ENCODE measurements around the gene PLA2G2C.

GRCh38 chr1:20215716-20216115 lies 29.4 kb upstream of the PLA2G2C start:
- no peak for TF ChIP-seq EZH2 (IDR thresholded peaks at IDR 0.05; ENCODE audit: borderline replicate concordance, low read depth, low read length, severe bottlenecking)
- TF ChIP-seq, protein P1, sequence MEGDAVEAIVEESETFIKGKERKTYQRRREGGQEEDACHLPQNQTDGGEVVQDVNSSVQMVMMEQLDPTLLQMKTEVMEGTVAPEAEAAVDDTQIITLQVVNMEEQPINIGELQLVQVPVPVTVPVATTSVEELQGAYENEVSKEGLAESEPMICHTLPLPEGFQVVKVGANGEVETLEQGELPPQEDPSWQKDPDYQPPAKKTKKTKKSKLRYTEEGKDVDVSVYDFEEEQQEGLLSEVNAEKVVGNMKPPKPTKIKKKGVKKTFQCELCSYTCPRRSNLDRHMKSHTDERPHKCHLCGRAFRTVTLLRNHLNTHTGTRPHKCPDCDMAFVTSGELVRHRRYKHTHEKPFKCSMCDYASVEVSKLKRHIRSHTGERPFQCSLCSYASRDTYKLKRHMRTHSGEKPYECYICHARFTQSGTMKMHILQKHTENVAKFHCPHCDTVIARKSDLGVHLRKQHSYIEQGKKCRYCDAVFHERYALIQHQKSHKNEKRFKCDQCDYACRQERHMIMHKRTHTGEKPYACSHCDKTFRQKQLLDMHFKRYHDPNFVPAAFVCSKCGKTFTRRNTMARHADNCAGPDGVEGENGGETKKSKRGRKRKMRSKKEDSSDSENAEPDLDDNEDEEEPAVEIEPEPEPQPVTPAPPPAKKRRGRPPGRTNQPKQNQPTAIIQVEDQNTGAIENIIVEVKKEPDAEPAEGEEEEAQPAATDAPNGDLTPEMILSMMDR (IDR thresholded peaks at IDR 0.05; ENCODE audit: extremely low read depth in 1 of 2, insufficient read depth in 1 of 2, low read depth in 1 of 2, low read length in 2 of 2): no peak

Data from endothelial cell of umbilical vein (primary cell).